ENCODE data around the gene TMEM14C. TPM values are rescaled to one million over a fixed set of nuclear protein-coding genes. Genes with fewer than 3 reads are reported as not detected.
"Not testable (repeated sequence)": the region's sequence is repeated elsewhere in the genome, so short reads cannot be mapped to it uniquely, and the experiment has no call there.

The TMEM14C gene
- total RNA-seq, 4 donors from 2014 or later, result 103 to 215 (median 162) TPM

- peak overlapping the region; percentile 59 to 80 (median 67) for H3K27ac ChIP-seq
- WGBS, 2 donors, result 24 to 41% methylated on average over 2 of the region's 2 CpGs
- DNase-seq, result peak; percentile 30 to 34
- intact Hi-C loops (cut with DNase I), result loop anchor here (10.0 kb wide), 1 partner anchor 55 kb away; the partner anchor contains the start of genes C6orf52 and PAK1IP1
- TF ChIP-seq POLR2A (IDR thresholded peaks at IDR 0.05) (no peak), CTCF (IDR thresholded peaks at IDR 0.05) (no peak)
- no peak overlapping the region for H3K4me3 ChIP-seq (replicated peaks in 1 of 3)
- no peaks in the 10 kb centered on the region for H3K27me3 ChIP-seq
- no peaks in the 10 kb centered on the region for H3K9me3 ChIP-seq
- H3K4me1 ChIP-seq, result peaks cover 24 to 39% of the 10 kb centered on the region in 2 donors
- peaks cover 9 to 14% of the 10 kb centered on the region in 2 donors for H3K36me3 ChIP-seq
These were observed 26.9 kb downstream of the TMEM14C start for GRCh38 chr6:10749734-10750133.

- H3K9me3 ChIP-seq; H3K4me3 ChIP-seq (replicated peaks in 1 of 3); H3K27me3 ChIP-seq; DNase-seq; intact Hi-C loops (cut with DNase I): not testable (repeated sequence)
- peak overlapping the region; percentile 1 to 67 (median 40) for H3K27ac ChIP-seq
- peaks cover 24 to 39% of the 10 kb centered on the region in 2 donors for H3K4me1 ChIP-seq
- WGBS, 2 donors, result 32 to 55% methylated on average over 6 of the region's 6 CpGs
- peaks cover 15 to 22% of the 10 kb centered on the region in 2 donors for H3K36me3 ChIP-seq
These were observed 27.7 kb downstream of the TMEM14C start for GRCh38 chr6:10750568-10750967.

GRCh38 chr6:10751757-10752156 lies 28.9 kb downstream of the TMEM14C start:
- Histone ChIP-seq H3K4me1 (peaks cover 24 to 37% of the 10 kb centered on the region in 2 donors), H3K36me3 (peaks cover 17 to 28% of the 10 kb centered on the region in 2 donors)
- H3K27ac ChIP-seq; H3K27me3 ChIP-seq; H3K9me3 ChIP-seq; intact Hi-C loops (cut with DNase I); DNase-seq; H3K4me3 ChIP-seq (replicated peaks in 1 of 3): not testable (repeated sequence)
- 80% methylated on average over 5 of the region's 5 CpGs for WGBS, 2 donors

- Histone ChIP-seq H3K4me3 (replicated peaks in 1 of 3) (no peak overlapping the region), H3K27me3 (no peaks in the 10 kb centered on the region), H3K27ac (no peak overlapping the region), H3K4me1 (peaks cover 9 to 14% of the 10 kb centered on the region in 2 donors), H3K36me3 (peaks cover 16 to 28% of the 10 kb centered on the region in 2 donors), H3K9me3 (no peaks in the 10 kb centered on the region)
- 92 to 97% methylated on average over 1 of the region's 1 CpG for WGBS, 2 donors
- intact Hi-C loops (cut with DNase I), result no loop called here
- no peak for TF ChIP-seq CTCF (IDR thresholded peaks at IDR 0.05)
- TF ChIP-seq POLR2A (IDR thresholded peaks at IDR 0.05), result no peak
- no peak for DNase-seq
These were observed 33.2 kb downstream of the TMEM14C start for GRCh38 chr6:10756085-10756484.

GRCh38 chr6:10759312-10759839 lies 36.5 kb downstream of the TMEM14C start:
- intact Hi-C loops (cut with DNase I), result no loop called here
- 77 to 79% methylated on average over 3 of the region's 3 CpGs for WGBS, 2 donors
- Histone ChIP-seq H3K27ac (peak overlapping the region; percentile 11 to 64 (median 41)), H3K4me1 (peaks cover 0 to 14% of the 10 kb centered on the region in 2 donors), H3K4me3 (replicated peaks in 1 of 3) (no peak overlapping the region), H3K36me3 (peaks cover 8 to 17% of the 10 kb centered on the region in 2 donors), H3K27me3 (no peaks in the 10 kb centered on the region), H3K9me3 (no peaks in the 10 kb centered on the region)
- TF ChIP-seq CTCF (IDR thresholded peaks at IDR 0.05) (peak in 3 of 6 experiments; percentile 35 to 44 (median 44)), POLR2A (IDR thresholded peaks at IDR 0.05) (no peak)
- DNase-seq, result no peak

- peak overlapping the region; percentile 11 to 64 (median 41) for H3K27ac ChIP-seq
- no peaks in the 10 kb centered on the region for H3K27me3 ChIP-seq
- TF ChIP-seq POLR2A (IDR thresholded peaks at IDR 0.05) (no peak), CTCF (IDR thresholded peaks at IDR 0.05) (no peak)
- H3K4me3 ChIP-seq (replicated peaks in 1 of 3), result no peak overlapping the region
- H3K36me3 ChIP-seq, result peaks cover 8 to 12% of the 10 kb centered on the region in 2 donors
- intact Hi-C loops (cut with DNase I), result no loop called here
- H3K4me1 ChIP-seq, result peaks cover 0 to 14% of the 10 kb centered on the region in 2 donors
- H3K9me3 ChIP-seq, result no peaks in the 10 kb centered on the region
- DNase-seq, result peak; percentile 76 to 78
- WGBS, 2 donors, result 43 to 50% methylated on average over 6 of the region's 6 CpGs
These were observed 37.0 kb downstream of the TMEM14C start for GRCh38 chr6:10759884-10760329.
